OCI-M2 (cell line): ENCODE measurements around the gene ZC3H12A.

Experiments used
- DNase-seq: peaks from one replicate; lab custom pipeline; 2025; ENCODE audit not compliant: unreplicated experiment; lab: John Stamatoyannopoulos, UW

The ZC3H12A gene

GRCh38 chr1:37477946-37478345, 3.6 kb downstream of the ZC3H12A start:
- no peak for DNase-seq

- no peak for DNase-seq
These were observed 4.1 kb downstream of the ZC3H12A start for GRCh38 chr1:37478451-37478881.

DNA sequence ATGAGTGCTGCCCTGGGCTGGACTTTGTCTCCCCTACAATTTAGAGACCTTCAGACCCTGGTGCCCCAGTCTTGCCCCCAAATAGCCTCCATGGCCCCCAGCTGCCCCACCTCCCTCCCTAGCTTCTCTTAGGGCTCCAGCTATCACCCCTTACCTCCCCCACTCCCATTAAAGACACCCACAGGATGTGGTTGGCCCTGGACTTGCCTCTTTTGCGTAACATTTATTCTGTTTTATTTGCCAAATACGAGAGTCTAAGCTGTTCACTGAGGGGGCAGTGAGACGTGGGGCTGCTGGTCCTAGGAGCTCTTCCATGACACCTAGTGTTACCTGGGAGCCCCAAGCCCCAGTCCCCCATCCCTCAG, 4.5 kb downstream of the ZC3H12A start:
- no peak for DNase-seq

DNA sequence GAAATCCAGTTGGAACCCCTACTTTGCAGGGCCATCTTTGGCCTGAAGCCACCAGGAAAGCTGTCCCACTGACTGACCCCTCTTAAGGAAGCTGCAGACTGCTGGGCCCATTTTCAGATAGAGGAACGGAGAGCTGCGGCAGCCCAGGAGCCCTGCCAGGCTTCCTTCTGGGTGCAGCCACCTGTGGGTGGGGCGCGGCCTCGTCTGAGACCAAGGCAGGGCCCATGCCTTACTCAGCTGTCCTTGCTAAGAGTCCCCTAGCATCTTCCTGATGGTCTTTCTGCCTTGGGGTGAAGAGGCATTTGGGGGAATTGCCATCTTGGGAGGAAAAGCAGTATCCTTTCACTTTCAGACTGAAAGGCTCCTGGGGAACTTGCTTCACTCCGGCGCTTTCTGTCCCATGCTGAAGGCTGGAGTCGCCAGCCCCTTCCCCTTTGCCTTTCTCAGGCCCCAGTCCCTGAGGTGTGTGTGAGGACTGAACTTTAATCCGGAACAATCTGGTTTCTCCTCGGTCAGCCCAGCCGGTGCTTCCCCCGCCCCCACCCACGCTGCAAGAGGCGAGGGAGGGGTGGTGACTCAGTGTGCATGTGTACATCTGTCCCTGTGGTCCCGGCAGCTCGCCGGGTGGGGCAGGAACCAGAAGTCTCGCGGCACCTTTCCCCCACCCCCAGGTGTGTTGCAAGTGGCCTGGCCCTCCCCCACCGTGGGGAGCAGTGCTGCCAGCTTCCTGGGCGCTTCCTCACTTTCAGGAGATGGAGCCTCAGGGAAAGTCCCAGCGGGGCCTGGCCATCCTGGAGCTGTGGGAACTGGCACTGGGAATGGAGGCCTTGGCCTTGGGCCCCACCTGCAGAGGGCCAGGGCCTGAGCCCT, 5.1 kb downstream of the ZC3H12A start:
- no peak for DNase-seq

GRCh38 chr1:37480125-37480466, 5.7 kb downstream of the ZC3H12A start:
- no peak for DNase-seq

GRCh38 chr1:37480581-37481288, 6.4 kb downstream of the ZC3H12A start:
- no peak for DNase-seq

GRCh38 chr1:37481289-37482003, 7.1 kb downstream of the ZC3H12A start:
- DNase-seq, result no peak

DNA sequence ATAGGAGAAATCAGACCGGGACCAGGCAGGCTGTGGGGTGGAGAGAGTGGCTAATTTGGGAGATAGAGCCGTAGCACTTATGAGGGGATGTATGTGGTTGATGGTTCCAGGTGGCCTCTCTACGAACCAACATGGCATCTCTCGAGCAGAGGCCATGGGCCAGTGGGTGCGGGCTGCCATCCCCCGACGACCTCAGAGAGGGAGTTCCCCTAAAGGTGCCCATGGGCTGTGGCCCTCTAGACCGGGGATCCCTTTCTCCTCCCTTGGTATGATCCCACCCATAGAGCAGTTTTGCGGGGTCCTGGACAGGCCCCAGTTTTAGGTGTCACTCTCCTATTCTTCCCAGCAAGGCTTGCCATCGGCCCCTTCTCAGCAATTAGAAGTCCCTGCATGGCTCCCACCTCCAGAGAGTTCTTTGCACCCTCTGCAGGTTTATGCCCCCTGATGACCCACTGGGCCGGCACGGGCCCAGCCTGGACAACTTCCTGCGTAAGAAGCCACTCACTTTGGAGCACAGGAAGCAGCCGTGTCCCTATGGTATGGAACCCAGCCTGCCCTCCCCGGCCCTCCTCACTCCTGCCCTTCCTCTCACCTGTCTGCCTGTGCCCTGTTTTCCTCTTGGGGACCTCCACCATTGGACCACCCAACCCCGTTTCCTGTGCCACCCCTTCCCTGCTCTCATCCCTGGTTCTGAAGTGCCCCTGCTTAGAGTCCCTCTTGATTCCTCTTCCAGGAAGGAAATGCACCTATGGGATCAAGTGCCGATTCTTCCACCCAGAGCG, 7.8 kb downstream of the ZC3H12A start:
- no peak for DNase-seq

DNA sequence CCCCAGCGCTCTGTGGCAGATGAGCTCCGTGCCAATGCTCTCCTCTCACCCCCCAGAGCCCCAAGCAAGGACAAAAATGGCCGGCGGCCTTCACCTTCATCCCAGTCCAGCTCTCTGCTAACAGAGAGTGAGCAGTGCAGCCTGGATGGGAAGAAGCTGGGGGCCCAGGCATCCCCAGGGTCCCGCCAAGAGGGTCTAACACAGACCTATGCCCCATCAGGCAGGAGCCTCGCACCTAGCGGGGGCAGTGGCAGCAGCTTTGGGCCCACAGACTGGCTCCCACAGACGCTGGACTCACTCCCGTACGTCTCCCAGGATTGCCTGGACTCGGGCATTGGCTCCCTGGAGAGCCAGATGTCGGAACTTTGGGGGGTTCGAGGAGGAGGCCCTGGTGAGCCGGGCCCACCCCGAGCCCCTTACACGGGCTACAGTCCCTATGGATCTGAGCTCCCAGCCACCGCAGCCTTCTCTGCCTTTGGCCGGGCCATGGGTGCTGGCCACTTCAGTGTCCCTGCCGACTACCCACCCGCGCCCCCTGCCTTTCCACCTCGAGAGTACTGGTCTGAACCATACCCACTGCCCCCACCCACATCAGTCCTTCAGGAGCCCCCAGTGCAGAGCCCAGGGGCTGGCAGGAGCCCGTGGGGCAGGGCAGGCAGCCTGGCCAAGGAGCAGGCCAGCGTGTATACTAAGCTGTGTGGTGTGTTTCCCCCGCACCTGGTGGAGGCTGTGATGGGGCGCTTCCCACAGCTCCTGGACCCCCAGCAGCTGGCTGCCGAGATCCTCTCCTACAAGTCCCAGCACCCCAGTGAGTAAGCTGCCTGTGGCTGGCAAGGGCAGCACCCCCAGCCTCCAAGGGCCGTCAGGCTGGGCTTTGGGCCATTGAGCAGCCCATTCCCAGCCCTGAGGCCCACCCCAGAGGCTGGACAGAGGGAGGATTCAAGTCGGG, 8.7 kb downstream of the ZC3H12A start:
- no peak for DNase-seq

DNA sequence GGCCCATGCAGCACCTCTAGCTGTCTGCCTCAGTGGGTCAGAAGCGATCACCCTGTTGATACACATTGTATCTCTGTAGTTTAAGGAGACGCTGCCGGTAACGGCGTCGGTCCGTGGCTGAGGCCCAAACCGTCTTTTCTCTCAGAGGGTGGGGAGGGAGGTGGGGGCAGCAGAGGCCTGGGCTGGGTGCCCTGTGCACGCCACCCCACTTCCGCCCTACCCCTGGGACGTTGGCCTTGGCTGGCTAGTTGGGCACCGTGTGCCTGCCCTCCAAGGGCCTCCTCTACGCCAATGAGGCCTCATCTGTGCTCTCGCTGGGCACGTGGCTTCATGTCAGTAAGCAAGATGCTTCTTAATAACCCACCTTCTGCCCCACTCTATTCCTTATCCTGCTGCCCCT, 9.4 kb downstream of the ZC3H12A start:
- DNase-seq, result no peak

DNA sequence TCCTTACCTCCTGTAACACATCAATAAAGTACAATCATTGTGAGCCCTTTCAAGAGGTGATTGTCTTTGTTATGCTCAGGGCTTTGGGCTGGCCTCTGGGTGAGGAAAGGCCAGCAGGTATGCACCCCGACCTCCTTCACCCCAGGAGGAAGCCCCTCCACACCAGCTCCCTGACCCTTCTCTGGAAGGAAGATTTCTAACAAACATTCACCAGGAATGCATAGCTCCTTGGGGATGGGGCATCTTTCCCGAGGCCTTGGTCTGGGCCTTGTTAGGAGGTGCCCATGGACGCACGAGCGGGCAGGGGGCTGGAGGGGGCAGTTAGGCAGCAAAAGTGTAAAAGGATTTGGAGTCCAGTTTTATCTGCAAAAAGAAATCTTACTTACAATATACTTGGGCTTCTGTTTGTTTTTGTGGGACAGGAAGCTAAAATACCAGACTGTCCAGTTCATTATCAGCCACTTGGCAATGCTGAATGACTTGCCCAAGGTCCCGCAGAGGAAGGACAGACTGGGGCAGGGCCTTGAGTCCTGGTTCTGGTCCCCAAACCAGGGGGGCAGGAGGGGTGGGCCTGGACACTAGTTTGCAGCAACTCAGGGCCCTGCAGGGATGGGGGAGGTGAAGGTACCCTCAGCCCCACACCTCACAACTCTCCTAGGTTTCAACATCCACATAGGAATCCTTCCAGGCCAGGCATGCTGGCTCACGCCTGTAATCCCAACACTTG, 10.1 kb downstream of the ZC3H12A start:
- no peak for DNase-seq

DNA sequence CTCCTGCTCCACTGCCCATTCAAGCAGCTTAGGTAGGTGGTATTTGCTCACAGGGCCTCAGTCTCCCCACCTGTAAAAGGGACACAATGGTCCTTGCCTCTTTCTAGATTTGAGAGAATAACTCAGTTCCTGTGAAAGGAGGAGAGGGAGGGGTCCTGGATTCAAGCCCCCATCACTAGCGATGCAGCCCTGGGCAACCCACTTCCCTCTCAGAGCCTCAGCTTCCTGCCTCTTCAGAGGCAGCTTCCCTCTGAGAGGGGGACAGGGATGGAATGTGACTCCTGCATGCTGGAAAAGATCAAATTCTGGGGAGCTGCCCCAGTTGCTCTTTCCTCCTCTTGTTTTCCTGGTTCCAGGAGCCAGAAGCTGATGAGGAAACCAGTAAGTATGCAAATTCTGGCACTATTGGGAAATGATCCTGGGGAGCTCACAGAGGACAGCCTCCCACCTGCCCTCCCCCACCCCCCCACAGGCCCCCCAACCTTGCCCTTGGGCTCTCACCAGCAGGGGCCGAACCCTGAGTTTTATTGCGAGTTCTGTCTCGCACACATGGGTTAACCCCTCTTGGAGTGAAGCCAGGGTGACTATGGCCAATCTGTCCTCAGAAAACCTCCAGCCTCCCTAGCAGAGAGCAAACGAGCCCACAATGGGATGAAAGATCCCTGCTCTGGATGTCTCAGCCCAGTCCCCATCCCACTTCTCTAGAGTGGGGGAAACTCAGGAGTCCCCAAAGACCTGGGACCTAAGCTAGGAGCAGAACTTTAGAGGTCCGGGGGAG, 11.7 kb downstream of the ZC3H12A start:
- DNase-seq, result no peak

GRCh38 chr1:37486680-37487618, 12.6 kb downstream of the ZC3H12A start:
- DNase-seq, result no peak

- DNase-seq, result no peak
These were observed 13.2 kb downstream of the ZC3H12A start for GRCh38 chr1:37487619-37487984.

- no peak for DNase-seq
These were observed 19.1 kb downstream of the ZC3H12A start for GRCh38 chr1:37493336-37494098.

- no peak for DNase-seq
These were observed 21.5 kb downstream of the ZC3H12A start for GRCh38 chr1:37495875-37496274.

DNA sequence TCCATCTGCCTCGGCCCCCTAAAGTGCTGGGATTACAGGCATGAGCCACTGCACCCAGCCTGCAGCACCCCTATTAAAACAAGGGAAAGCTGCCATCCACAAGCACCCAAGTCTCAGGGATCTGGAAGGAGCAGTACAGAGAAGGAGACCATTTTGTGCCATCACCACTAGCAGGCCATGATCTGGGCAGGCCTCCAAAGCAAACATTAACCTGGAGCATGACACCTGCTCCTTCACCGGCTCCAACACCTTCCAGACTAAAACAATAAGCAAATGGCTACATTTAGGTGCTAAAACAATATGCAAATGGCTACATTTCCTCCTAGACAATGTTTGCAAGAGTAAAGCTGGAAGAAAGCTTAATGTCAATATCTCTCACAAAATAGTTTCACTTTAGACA, 23.5 kb downstream of the ZC3H12A start:
- no peak for DNase-seq
